ENCODE data around the gene NMNAT3.

NMNAT3 gene

GRCh38 chr3:139554628-139555027 lies 123.1 kb downstream of the NMNAT3 start:
- TF ChIP-seq Cebpa-rat (IDR thresholded peaks at IDR 0.05), result no peak
- H3K4me1 ChIP-seq, result peaks cover 0 to 11% (median 0%) of the 10 kb centered on the region in 10 experiments; a peak in 3 of 20 replicates
- 0 out of 22 replicates have a peak, but pooled peaks cover 0 to 3% (median 0%) of the 10 kb centered on the region in 11 experiments for H3K27me3 ChIP-seq
- no peak overlapping the region for H3K27ac ChIP-seq
- H3K4me3 ChIP-seq, result no peak overlapping the region
- no peak overlapping the region for H3K9ac ChIP-seq
- H3K4me2 ChIP-seq, result 0 out of 22 replicates have a peak overlapping the region, but pooled peaks of 2 of the 11 experiments have one; percentile 6 to 19
- H4K20me1 ChIP-seq, result no peaks in the 10 kb centered on the region
- H3K9me3 ChIP-seq (replicated peaks in 1 of 11), result no peaks in the 10 kb centered on the region
- no peaks in the 10 kb centered on the region for H3K36me3 ChIP-seq

- H3K36me3 ChIP-seq, result no peaks in the 10 kb centered on the region
- no peak overlapping the region for H3K9ac ChIP-seq
- no peak overlapping the region for H3K27ac ChIP-seq
- no peak overlapping the region for H3K4me3 ChIP-seq
- H4K20me1 ChIP-seq, result no peaks in the 10 kb centered on the region
- no peak overlapping the region for H3K4me2 ChIP-seq
- H3K4me1 ChIP-seq, result peaks cover 0 to 4% (median 0%) of the 10 kb centered on the region in 10 experiments; a peak in 1 of 20 replicates
- 0 out of 22 replicates have a peak, but pooled peaks cover 0 to 3% (median 0%) of the 10 kb centered on the region in 11 experiments for H3K27me3 ChIP-seq
- no peak for TF ChIP-seq Cebpa-rat (IDR thresholded peaks at IDR 0.05)
- H3K9me3 ChIP-seq (replicated peaks in 1 of 11), result no peaks in the 10 kb centered on the region
These were observed 125.0 kb downstream of the NMNAT3 start for GRCh38 chr3:139552632-139553365.

GRCh38 chr3:139548801-139549200 lies 129.0 kb downstream of the NMNAT3 start:
- Histone ChIP-seq H3K4me1 (no peaks in the 10 kb centered on the region), H3K27me3 (0 out of 22 replicates have a peak, but pooled peaks cover 0 to under 1% (median 0%) of the 10 kb centered on the region in 11 experiments), H3K9ac (no peak overlapping the region), H3K4me2 (no peak overlapping the region), H3K27ac (no peak overlapping the region), H3K4me3 (no peak overlapping the region), H3K9me3 (replicated peaks in 1 of 11) (no peaks in the 10 kb centered on the region), H3K36me3 (no peaks in the 10 kb centered on the region), H4K20me1 (no peaks in the 10 kb centered on the region)
- TF ChIP-seq Cebpa-rat (IDR thresholded peaks at IDR 0.05), result no peak

- Histone ChIP-seq H3K9me3 (replicated peaks in 1 of 11) (no peaks in the 10 kb centered on the region), H3K36me3 (no peaks in the 10 kb centered on the region), H3K27ac (no peak overlapping the region), H3K9ac (no peak overlapping the region), H3K27me3 (no peaks in the 10 kb centered on the region), H4K20me1 (no peaks in the 10 kb centered on the region), H3K4me3 (no peak overlapping the region), H3K4me2 (no peak overlapping the region), H3K4me1 (no peaks in the 10 kb centered on the region)
- no peak for TF ChIP-seq Cebpa-rat (IDR thresholded peaks at IDR 0.05)
These were observed 130.1 kb downstream of the NMNAT3 start for GRCh38 chr3:139547666-139548065.

GRCh38 chr3:139546772-139547171 lies 131.0 kb downstream of the NMNAT3 start:
- Histone ChIP-seq H3K27me3 (no peaks in the 10 kb centered on the region), H3K9ac (no peak overlapping the region), H3K4me3 (no peak overlapping the region), H3K4me2 (no peak overlapping the region), H4K20me1 (no peaks in the 10 kb centered on the region), H3K4me1 (no peaks in the 10 kb centered on the region), H3K9me3 (replicated peaks in 1 of 11) (no peaks in the 10 kb centered on the region), H3K27ac (no peak overlapping the region), H3K36me3 (no peaks in the 10 kb centered on the region)
- no peak for TF ChIP-seq Cebpa-rat (IDR thresholded peaks at IDR 0.05)

- Histone ChIP-seq H4K20me1 (no peaks in the 10 kb centered on the region), H3K4me3 (no peak overlapping the region), H3K4me2 (peak overlapping the region in 1 of 11 experiments; percentile 97; a peak in 1 of 22 replicates), H3K27ac (no peak overlapping the region), H3K27me3 (peaks cover 24 to 40% (median 30%) of the 10 kb centered on the region in 11 experiments), H3K36me3 (no peaks in the 10 kb centered on the region), H3K4me1 (peaks cover 13 to 25% (median 20%) of the 10 kb centered on the region in 10 experiments; a peak in 18 of 20 replicates), H3K9me3 (replicated peaks in 1 of 11) (no peaks in the 10 kb centered on the region), H3K9ac (no peak overlapping the region)
- no peak for TF ChIP-seq Cebpa-rat (IDR thresholded peaks at IDR 0.05)
These were observed 136.1 kb downstream of the NMNAT3 start for GRCh38 chr3:139541532-139542288.

GRCh38 chr3:139540651-139541531 lies 136.9 kb downstream of the NMNAT3 start:
- TF ChIP-seq Cebpa-rat (IDR thresholded peaks at IDR 0.05), result no peak
- H3K27me3 ChIP-seq, result peaks cover 24 to 40% (median 30%) of the 10 kb centered on the region in 11 experiments
- H3K9ac ChIP-seq, result no peak overlapping the region
- H3K27ac ChIP-seq, result no peak overlapping the region
- no peaks in the 10 kb centered on the region for H3K36me3 ChIP-seq
- peaks cover 13 to 25% (median 20%) of the 10 kb centered on the region in 10 experiments; a peak in 18 of 20 replicates for H3K4me1 ChIP-seq
- no peak overlapping the region for H3K4me3 ChIP-seq
- no peaks in the 10 kb centered on the region for H4K20me1 ChIP-seq
- no peaks in the 10 kb centered on the region for H3K9me3 ChIP-seq (replicated peaks in 1 of 11)
- H3K4me2 ChIP-seq, result peak overlapping the region; percentile 82 to 99 (median 95)

GRCh38 chr3:139538733-139539132 lies 139.0 kb downstream of the NMNAT3 start:
- Histone ChIP-seq H3K4me1 (peaks cover 13 to 46% (median 35%) of the 10 kb centered on the region in 10 experiments), H4K20me1 (no peaks in the 10 kb centered on the region), H3K9me3 (replicated peaks in 1 of 11) (no peaks in the 10 kb centered on the region), H3K36me3 (no peaks in the 10 kb centered on the region), H3K4me2 (peak overlapping the region; percentile 82 to 99 (median 95)), H3K27ac (no peak overlapping the region), H3K9ac (peak overlapping the region in 1 of 11 experiments; percentile 67; a peak in 1 of 22 replicates), H3K27me3 (peaks cover 24 to 40% (median 30%) of the 10 kb centered on the region in 11 experiments), H3K4me3 (peak overlapping the region in 8 of 10 experiments; percentile 59 to 73 (median 62); a peak in 11 of 20 replicates)
- no peak for TF ChIP-seq Cebpa-rat (IDR thresholded peaks at IDR 0.05)

Measured in BLaER1 treated with 17β-estradiol and CSF1 and Interleukin-3, amounts not matched to agents 10 nM and 100 nM (cell line).